ENCODE measurements around the gene HECW1.
"Not testable (repeated sequence)": the region's sequence is repeated elsewhere in the genome, so short reads cannot be mapped to it uniquely, and the experiment has no call there.

- not testable (repeated sequence) for TF ChIP-seq CTCF, POLR2A (IDR thresholded peaks at IDR 0.05)
Measured at GRCh38 chr7:43073811-43074210, 38.6 kb upstream of the HECW1 start.
